NCI-H345 (cell line): ENCODE measurements around the gene SHROOM2.

Source experiments
- DNase-seq: peaks from one replicate; lab custom pipeline; 2025; lab: John Stamatoyannopoulos, UW

The SHROOM2 gene, protein sequence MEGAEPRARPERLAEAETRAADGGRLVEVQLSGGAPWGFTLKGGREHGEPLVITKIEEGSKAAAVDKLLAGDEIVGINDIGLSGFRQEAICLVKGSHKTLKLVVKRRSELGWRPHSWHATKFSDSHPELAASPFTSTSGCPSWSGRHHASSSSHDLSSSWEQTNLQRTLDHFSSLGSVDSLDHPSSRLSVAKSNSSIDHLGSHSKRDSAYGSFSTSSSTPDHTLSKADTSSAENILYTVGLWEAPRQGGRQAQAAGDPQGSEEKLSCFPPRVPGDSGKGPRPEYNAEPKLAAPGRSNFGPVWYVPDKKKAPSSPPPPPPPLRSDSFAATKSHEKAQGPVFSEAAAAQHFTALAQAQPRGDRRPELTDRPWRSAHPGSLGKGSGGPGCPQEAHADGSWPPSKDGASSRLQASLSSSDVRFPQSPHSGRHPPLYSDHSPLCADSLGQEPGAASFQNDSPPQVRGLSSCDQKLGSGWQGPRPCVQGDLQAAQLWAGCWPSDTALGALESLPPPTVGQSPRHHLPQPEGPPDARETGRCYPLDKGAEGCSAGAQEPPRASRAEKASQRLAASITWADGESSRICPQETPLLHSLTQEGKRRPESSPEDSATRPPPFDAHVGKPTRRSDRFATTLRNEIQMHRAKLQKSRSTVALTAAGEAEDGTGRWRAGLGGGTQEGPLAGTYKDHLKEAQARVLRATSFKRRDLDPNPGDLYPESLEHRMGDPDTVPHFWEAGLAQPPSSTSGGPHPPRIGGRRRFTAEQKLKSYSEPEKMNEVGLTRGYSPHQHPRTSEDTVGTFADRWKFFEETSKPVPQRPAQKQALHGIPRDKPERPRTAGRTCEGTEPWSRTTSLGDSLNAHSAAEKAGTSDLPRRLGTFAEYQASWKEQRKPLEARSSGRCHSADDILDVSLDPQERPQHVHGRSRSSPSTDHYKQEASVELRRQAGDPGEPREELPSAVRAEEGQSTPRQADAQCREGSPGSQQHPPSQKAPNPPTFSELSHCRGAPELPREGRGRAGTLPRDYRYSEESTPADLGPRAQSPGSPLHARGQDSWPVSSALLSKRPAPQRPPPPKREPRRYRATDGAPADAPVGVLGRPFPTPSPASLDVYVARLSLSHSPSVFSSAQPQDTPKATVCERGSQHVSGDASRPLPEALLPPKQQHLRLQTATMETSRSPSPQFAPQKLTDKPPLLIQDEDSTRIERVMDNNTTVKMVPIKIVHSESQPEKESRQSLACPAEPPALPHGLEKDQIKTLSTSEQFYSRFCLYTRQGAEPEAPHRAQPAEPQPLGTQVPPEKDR (N-terminal part only)

DNA sequence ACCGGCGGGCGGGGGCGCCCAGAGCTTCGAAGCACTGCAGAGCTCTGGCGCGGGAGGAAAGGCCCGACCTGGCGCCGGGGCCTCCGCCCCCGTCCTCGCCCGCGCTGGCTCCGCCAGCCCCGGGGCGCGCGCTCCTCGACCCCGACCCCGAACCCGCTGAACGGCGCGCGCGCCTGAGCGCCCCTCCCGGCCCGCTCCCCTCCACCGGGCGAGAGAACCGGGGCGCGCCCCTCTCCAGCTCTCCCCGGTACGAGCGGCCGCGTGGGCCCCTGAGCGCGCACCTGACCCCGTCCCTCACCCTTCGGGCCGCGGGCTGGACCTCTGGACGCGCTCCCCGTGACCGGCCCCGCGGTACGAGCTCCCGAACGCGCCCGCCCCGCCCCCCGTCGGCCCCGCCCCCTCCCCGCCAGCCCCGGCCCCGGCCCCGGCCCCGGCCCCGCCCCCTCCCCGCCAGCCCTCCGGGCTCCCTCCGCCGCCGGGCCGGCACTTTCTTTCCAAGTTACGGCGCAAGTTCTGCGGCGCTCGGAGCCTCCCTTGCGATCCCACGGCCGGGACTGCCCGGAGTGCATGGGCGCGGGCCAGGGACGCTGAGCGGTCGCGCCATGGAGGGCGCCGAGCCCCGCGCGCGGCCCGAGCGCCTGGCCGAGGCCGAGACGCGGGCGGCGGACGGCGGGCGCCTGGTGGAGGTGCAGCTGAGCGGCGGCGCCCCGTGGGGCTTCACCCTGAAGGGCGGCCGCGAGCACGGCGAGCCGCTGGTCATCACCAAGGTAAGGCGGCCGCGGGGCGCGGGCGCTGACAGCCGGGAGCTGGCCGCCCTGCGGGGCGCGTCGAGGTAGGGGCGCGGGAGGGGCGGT is at the start of gene SHROOM2:
TSS of gene SHROOM2 (plus strand) at position 486 of the 854 bp plus-strand sequence. CDS start at position 603, 117 bp downstream.
- DNase-seq = peak; percentile 24

DNA sequence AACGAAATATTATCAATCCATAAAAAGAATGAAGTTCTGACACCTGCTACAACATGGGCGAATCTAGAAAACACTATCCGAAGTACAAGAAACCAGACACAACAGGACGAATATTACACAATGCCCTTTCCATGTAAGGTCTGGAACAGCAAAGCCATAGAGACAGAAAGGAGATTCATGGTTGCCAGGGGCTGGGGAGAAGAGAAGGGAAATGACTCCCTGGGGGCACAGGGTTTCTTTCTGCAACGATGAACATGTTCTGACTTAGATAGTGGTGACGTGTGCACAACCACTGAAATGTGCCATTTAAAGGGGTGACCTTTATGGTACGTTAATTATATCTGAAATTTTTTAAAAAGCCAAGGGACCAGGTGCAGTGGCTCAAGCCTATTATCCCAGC is 48.9 kb upstream of the SHROOM2 start:
- no peak for DNase-seq

DNA sequence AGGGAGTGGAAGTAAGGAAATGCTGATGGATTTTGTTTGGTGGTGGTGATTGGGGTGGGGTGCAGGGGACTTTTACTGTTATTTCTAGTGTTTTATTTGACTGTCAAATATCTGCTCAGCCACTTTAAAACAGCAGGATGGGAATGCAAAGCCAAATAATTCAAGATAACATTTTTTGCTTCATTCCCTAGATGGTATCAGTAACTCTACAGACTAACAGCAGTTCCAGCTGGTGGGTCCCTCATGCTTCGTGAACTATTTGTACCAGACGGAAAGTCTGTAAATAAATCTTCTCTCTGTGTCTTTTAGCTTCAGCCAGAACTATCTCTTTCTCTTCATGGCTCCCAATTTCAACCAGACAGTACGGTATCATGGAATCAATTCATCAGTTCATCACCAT is 48.1 kb upstream of the SHROOM2 start:
- no peak for DNase-seq

DNA sequence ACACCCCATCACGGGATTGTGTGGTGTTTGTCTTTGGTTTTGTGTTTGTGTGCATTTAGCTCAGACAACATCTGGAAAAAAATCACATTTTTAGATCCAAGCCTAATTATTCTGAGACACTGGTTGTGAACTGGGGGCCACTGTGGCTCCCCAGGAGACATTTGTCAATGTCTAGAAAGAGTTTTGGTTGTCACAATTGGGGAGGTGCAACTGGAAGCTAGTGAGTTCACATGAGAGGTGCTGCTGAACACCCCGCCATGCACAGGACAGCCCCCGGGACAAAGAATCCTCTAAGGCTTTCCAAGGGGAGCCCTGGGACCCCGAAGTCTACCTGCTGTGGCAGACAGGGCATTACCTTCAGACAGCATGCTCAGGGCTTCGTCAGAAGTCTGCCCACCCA is 47.1 kb upstream of the SHROOM2 start:
- no peak for DNase-seq

DNA sequence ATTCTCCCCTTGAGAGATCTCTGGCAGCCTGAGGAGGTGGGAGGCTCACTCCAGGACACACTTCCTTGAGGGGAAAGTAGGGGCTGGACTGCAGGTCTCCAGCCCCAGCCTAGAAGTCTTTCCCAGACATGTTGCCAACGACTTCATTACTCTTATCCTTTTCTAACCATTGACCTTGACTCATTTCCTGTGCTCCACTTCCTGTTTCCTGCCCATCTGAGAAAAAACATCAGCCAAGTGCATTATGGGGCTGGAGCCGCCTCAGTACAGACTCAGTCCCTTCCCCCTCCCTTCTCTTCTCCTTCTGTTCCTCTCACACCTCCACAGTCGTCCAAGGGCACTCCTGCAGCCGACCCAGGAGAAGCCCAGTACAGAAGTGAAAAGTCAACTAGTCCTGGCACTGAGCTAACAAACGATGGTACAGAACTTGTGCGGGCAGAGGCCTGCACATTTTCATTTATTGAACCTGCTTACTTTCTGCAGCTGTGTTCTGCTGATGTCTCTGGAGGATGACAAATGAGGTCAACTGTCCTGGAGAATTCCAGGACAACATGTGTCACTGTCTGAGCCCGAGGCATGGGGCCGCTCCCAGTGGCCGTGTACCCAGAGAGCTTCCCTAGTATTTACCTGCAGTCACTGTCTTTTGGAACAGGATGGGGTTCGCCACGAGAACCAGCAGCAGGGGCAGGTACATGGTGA is 40.7 kb upstream of the SHROOM2 start:
- DNase-seq = no peak

DNA sequence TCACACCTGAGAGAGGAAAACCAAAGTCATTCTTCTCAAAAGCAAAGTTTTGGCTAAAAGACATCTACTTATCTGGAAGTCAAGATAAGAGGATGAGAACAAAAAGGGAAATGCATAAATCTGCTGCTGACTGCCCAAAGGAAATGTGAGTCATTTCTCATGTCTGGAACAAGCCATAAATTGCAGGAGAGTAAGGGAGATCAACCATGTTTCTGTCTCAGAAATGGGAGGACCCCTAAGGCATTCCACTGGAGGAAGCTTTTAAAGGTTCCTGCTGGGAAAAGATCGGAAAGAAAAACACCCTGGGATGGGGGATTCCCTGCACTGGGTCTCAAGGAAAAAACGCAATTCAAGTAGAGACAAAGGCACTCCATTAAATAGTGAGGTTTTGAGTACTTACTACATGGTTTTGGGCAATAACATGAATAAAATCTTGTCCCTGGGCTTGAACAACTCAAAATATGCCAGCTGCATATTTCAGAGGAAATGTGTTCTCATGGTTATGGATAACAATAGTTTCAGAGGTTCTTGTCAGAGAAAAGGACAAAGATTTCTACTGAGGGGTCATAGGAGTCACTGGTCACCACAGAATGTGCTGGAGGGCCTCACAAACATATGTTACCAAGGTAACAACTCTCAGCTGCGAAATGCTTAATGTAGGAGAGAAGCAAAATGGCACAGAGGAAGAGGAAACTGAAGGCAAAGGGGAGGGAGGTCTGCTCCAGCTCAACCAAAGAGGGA is 39.9 kb upstream of the SHROOM2 start:
- no peak for DNase-seq

DNA sequence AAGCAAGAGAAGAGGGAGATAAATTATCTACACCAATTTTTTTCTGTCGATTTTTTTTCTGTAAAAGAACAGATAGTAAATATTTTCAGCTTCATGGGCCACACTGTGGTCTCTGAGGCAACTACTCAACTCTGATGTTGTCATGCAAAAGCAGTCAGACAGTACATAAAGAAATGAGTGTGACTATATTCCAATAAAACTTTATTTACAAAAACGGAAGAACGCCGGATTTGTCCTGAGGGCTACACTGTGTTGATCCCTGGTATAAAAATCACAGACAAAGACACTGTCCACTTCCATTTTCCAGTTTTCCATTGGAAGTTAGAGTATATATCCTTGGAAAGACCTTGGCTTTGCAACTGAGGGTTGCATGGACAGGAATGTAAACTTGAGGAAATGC is 38.6 kb upstream of the SHROOM2 start:
- DNase-seq = no peak

DNA sequence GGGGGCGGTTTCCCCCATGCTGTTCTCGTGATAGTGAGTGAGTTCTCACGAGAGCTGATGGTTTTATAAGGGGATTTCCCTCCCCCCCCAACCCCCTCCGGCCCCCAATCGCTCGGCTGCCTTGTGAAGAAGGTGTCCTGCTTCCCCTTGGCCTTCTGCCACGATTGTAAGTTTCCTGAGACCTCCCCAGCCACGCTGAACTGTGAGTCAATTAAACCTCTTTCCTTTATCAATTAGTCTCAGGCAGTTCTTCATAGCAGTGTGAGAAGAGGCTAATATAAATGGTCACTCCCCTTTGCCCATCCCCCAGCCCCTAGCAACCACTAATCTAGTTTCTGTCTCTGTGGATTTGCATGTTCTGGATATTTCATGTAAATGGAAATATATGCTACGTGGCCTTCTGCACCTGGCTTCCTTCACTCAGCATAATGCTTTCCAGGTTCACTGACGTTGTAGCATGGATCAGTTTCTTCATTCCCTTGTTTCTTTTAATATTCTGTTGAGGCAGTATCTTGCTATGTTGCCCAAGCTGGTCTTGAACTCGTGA is 37.0 kb upstream of the SHROOM2 start:
- no peak for DNase-seq

DNA sequence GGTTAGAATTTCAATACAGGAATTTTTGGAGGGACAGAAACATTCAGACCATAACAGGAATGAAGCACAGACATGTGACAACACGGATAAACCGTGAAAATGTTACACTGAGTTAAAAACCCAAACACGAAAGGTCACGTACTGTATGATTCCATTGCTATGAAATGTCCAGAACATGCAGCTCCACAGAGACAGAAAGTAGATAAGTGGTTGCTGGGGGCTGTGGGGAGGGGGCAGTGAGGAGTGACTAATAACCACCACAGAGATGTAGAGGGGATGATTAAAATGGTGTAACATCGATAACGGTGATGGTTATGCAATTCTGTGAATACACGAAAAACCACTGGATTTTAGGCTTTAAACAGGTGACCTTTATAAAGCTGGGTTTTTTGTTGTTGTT is 28.9 kb upstream of the SHROOM2 start:
- DNase-seq = no peak

DNA sequence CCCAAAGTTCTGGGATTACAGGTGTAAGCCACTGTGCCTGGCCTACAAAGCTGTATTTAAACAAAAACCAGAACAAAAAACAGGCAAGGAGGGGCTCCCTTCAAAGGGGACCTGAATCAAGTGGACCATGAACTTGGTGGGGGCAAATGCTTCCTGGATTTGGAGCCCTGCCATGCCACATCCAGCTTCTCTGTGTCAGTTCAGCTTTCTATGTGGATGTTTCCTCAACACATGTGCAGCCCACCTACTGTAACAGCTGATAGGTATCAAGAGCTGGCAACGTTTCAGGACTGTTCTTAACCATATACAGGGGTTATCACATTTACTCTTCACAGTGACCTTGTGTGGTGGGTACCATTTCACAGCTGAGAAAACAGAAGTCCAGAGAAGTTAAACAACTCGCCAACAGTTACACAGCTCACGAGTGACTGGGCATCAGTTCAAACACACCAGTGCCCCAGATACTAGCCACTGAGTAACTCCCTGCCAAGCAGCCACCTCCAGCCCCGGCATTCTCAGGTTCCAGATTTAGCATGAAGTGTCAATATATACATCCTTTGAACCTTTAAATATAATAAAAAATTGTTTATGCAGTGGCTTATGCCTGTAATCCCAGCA is 28.1 kb upstream of the SHROOM2 start:
- no peak for DNase-seq

DNA sequence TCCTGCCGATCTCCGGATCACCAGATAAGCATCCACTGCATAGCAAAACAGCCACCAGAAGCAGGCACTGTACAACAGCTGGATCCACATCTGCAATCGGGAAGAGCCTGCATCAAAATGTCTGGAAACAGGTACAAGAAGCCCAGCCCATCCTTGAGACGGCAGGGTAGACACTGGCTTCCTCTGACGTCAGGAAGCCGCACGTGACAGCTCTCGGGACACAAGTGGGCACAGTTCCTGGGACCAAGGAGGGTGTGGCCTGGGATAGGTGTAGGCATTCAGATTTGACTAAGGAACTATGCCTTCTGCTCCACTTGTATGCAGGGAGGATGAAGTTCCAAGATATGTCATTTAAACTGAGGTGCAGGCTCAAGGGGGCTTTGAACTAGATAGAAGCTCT is 26.9 kb upstream of the SHROOM2 start:
- no peak for DNase-seq

DNA sequence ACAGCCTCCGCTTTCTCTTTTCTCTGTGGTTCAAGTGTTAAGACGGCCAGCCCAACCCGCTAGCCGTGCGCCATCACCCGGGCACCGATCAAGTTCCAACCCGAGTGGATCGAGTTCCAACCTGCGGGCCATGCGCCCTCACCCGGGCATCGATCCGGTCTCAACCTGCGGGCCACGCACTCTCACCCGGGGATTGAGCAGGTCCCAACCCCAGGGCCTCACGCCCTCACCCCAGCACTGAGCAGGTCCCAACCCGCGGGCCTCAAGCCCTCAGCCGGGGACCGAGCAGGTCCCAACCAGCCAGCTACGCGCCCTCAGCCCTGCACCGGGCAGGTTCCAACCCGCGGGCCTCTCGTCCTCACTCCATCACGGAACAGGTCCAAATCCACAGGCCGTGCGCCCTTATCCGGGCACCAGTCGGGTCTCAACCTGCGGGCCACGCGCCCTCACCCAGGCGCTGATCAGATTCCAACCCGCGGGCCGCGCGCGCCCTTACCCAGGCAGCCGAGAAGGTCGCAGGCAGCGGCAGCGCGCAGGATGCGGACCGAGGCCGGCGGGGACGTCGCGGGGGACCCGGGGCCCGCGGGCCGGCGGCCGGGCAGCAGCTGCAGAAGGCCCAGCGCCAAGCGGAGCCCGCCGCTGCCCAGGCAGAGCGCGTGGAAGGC is 21.0 kb upstream of the SHROOM2 start:
- no peak for DNase-seq

DNA sequence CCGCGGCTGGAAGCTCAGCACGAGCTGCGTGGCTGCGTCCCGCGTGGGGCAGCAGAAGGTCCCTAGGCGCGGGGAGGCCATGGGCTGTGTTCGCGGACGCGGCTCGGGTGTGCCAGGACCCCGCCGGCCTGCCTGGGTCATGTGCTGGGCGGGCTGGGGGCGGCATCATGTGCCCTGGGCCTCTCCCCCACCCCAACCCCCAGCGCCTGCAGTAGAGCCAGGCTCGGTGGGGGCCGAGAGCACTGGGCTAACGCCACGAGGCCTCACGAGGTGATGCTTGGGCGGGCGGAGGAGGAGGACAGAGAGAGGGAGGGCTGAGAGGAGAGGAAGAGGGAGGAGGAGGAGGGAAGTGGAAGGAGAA is 20.5 kb upstream of the SHROOM2 start, which contains the start of gene GPR143:
TSS of gene GPR143 (minus strand) at position 111 of the 361 bp plus-strand sequence. CDS start at position 81, 30 bp downstream.
- no peak for DNase-seq

DNA sequence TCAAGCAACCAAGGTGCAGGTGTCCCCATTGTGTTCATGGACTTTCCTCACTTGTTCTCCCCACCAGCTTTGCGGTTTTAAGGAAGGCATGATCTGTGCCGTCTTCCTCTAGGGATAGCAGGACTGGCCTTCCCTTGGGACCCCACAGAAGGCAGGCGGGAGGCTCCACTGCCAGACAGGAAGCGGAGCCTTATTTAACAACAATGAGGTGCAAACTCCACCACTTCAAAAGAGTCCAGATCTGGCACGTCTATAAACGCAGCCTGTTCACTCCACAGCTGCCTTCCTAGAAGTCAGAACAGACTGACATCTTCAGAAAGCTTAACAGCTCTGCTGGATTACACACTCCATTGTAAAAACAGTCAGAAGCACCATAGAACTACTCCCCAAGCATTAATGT is 18.9 kb upstream of the SHROOM2 start:
- no peak for DNase-seq

DNA sequence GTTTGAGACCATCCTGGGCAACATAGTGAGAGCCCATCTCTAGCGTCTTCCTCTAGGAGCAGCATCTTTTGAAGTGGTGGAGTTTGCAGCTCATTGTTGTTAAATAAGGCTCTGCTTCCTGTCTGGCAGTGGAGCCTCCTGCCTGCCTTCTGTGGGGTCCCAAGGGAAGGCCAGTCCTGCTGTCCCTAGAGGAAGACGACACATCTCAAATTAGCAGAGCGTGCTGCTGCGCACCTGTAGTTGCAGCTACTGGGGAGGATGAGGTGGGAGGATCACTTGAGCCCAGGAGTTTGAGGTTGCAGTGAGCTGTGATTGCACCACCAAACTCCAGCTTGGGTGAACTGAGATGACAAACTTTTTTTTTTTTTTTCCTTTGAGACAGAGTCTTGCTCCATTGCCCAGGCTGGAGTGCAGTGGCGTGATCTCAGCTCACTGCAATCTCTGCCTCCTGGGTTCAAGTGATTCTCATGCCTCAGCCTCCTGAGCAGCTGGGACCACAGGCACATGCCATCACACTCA is 17.8 kb upstream of the SHROOM2 start:
- DNase-seq = peak; percentile 11

DNA sequence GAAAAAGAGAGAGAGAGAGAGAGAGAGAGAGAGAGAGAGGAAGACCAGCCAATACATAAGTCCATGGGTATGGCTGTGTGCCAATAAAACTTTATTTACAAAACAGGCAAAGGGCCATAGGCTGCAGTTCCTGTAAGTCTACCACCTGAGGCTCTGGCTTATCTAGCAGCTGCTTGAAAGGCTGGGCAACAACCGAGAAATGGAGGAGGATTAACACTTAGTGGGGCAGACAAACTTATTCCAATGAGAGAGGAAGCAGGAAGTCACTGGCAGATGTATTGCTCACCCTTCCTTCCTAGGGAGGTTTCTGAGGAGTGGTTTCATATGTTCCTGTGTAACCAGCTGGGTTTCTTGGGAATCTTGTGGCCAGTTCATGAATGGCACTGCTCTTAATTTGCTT is 15.9 kb upstream of the SHROOM2 start:
- DNase-seq = no peak

DNA sequence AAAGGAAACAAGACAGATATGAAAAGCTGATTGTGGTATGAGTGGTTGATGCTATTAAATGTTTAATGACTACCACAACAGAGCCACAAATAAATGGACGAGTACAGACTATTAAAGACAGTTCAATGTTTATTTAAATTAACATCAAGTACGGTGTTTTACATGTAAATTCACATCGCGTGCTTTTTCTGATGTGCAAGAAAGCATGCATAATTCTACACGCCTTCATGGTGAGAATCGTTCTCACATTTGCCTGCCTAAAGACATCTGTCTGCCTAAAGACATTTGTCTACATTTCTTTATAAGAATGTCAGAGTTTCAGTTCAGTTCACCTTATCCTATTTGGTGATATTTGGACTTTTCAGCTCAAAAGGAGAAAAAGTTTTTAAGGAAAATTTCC is 13.3 kb upstream of the SHROOM2 start:
- no peak for DNase-seq

DNA sequence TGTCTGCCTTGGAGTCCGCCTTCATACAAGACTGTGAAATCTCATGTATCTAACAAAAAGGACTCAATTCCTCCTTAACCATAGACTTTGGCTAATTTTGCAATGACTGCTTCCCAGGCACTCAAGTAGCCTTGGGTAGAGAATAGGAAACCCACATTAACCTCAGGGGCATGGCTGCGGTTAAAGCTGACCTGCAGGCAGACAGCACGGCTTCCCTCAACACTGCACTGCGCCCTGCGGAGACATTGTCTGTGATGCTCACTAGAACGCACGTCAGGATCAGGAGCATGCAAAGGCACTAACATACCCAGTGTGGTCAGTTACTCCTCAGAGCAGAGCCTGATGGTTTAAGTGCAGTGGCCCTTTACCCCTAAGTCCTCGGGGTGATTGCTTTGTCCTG is 10.3 kb upstream of the SHROOM2 start:
- DNase-seq = no peak
